HPDE6-E6E7 (cell line): ENCODE results near the gene ZNF331.

Experiments used
- DNase-seq: peaks from one replicate; pipeline ENCODE4 v3.0.0; 2011; ENCODE audit warnings: missing footprints; ENCODE audit errors: extremely low spot score

Gene ZNF331

DNA sequence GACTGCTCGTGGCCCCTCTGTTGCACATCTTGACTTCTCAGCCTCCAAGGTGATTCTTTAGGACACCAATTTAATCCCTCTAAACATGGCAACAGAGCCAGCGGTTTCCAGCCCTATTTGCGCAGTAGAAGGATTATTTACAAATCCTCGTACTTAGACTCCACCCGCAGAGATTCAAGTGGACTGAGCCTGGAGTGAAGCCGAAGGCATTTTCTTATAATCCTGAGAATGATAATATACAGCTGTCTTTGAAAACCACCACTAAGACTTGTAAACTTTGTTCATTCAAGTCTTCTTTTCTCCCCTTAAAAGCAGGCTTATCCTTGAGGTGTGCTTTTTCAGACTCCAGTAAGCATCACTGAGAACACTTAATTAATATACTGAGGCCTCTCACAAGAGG lies 89.0 kb downstream of the ZNF331 start:
- DNase-seq: no peak
